Measurements from ENCODE around the gene DRC7. TPM values are rescaled to one million over a fixed set of nuclear protein-coding genes. Genes with fewer than 3 reads are reported as not detected.

DRC7 gene
- total RNA-seq, 2 donors from 2014 or later, result not detected

DNA sequence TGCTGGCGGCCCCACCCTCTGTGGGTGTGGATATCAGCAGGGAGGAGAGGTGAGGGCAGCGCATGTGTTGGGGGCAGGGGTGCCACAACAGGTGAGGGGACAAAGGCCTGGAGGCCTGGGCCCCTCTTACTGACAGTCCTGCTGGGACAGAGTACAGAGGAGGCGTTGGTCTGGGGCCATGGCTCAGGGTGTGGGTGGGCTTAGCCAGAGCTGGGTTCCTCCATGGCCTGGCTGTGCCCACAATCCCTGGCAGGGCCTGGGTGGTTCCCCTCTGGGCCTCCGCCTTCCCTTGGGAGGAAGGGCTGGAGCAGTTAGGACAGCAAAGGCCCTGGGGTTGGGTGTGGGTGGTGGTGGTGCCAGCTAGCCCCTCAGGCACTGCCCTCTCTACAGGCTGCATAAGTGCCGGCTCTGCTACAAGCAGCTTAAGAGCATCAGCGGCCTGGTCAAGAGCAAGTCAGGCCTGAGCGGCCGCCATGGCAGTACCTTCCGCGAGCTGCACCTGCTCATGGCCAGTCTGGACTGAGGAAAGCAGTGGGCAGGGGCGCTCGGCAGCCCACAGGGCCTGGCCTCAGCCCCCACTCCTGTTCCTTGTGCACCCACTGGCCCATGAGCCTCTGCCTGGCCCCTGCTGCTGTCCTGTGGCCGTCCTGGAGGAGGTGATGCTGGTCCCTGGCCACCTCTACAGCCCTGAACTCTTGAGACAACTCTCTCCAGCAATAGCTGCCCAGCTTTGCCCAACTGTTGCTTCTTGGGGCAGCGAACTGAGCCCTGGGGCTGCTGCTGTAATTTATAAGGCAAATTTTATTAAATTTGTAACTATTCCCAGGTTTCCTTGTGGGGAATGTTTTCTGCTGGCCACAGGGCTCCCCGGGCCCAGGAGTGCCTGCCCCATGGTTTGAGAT lies 62.1 kb downstream of the DRC7 start:
- Histone ChIP-seq H3K36me3 (no peaks in the 10 kb centered on the region), H3K9ac (ENCODE audit: low read depth in 2 of 2, low read length in 2 of 2) (no peak overlapping the region), H3K9me3 (no peaks in the 10 kb centered on the region), H3K4me3 (no peak overlapping the region), H3K4me1 (no peaks in the 10 kb centered on the region), H3K27ac (no peak overlapping the region), H3K27me3 (no peaks in the 10 kb centered on the region)
- TF ChIP-seq, protein P1, sequence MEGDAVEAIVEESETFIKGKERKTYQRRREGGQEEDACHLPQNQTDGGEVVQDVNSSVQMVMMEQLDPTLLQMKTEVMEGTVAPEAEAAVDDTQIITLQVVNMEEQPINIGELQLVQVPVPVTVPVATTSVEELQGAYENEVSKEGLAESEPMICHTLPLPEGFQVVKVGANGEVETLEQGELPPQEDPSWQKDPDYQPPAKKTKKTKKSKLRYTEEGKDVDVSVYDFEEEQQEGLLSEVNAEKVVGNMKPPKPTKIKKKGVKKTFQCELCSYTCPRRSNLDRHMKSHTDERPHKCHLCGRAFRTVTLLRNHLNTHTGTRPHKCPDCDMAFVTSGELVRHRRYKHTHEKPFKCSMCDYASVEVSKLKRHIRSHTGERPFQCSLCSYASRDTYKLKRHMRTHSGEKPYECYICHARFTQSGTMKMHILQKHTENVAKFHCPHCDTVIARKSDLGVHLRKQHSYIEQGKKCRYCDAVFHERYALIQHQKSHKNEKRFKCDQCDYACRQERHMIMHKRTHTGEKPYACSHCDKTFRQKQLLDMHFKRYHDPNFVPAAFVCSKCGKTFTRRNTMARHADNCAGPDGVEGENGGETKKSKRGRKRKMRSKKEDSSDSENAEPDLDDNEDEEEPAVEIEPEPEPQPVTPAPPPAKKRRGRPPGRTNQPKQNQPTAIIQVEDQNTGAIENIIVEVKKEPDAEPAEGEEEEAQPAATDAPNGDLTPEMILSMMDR (IDR thresholded peaks at IDR 0.05), result no peak
- DNase-seq, result no peak
- intact Hi-C loops (cut with DNase I), result loop anchor here (2.0 to 10.0 kb wide), 2 partner anchors 106 to 238 kb away; no protein-coding TSS in a partner anchor

DNA sequence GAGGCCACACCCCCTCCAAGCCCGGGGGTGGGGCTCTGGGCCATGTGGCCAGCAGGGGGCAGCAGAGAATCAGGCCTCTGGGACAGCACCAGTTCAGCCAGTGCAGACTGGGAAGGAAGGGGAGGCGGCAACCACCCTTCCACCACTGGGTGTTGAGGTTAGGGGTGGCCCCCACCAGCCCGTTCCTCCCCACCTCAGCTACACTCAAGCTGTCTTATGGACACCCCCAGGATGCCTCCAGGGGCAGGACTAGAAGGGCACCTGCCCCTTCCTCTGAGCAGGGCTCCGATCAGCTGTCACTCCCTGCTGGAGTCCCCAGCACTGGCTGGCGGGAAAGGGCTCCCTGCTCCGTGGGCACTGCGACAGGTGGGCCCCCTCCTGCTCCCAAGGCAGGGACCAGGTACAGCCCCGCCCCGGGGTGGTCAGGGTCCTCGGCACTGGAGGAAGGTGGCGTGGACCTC lies 62.8 kb downstream of the DRC7 start:
- DNase-seq, result peak; percentile 94
- TF ChIP-seq, protein P1 (IDR thresholded peaks at IDR 0.05), result peak; percentile 98
- H3K27ac ChIP-seq, result no peak overlapping the region
- H3K36me3 ChIP-seq, result no peaks in the 10 kb centered on the region
- no peak overlapping the region for H3K4me3 ChIP-seq
- H3K9ac ChIP-seq (ENCODE audit: low read depth in 2 of 2, low read length in 2 of 2), result no peak overlapping the region
- H3K9me3 ChIP-seq, result no peaks in the 10 kb centered on the region
- no peaks in the 10 kb centered on the region for H3K27me3 ChIP-seq
- intact Hi-C loops (cut with DNase I), result loop anchor here (2.0 to 10.0 kb wide), 2 partner anchors 105 to 237 kb away; no protein-coding TSS in a partner anchor
- no peaks in the 10 kb centered on the region for H3K4me1 ChIP-seq

DNA sequence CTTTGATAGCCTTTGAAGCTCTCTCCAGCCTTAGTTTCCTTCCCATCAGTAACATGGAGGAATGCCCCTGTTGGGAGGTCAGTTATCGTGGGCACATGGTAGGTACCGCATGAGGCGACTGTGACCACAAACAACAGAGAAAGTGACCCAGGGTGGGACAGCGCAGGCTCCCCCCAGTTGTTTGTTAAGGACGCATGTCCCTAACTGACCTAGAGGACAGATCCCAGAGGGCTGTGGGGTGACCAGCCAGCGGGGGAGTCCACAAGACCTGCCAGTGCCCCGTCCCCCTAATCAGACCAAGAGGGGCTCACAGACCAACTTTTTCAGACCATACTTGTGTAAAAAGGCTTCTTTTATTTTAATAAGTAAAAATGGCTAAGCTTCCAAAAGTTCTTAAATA lies 63.3 kb downstream of the DRC7 start:
- no peaks in the 10 kb centered on the region for H3K36me3 ChIP-seq
- no peak overlapping the region for H3K9ac ChIP-seq (ENCODE audit: low read depth in 2 of 2, low read length in 2 of 2)
- intact Hi-C loops (cut with DNase I), result loop anchor here (2.0 to 10.0 kb wide), 2 partner anchors 105 to 237 kb away; no protein-coding TSS in a partner anchor
- H3K9me3 ChIP-seq, result no peaks in the 10 kb centered on the region
- no peak overlapping the region for H3K4me3 ChIP-seq
- H3K27ac ChIP-seq, result no peak overlapping the region
- H3K27me3 ChIP-seq, result no peaks in the 10 kb centered on the region
- TF ChIP-seq, protein P1 (IDR thresholded peaks at IDR 0.05), result no peak
- no peak for DNase-seq
- no peaks in the 10 kb centered on the region for H3K4me1 ChIP-seq

DNA sequence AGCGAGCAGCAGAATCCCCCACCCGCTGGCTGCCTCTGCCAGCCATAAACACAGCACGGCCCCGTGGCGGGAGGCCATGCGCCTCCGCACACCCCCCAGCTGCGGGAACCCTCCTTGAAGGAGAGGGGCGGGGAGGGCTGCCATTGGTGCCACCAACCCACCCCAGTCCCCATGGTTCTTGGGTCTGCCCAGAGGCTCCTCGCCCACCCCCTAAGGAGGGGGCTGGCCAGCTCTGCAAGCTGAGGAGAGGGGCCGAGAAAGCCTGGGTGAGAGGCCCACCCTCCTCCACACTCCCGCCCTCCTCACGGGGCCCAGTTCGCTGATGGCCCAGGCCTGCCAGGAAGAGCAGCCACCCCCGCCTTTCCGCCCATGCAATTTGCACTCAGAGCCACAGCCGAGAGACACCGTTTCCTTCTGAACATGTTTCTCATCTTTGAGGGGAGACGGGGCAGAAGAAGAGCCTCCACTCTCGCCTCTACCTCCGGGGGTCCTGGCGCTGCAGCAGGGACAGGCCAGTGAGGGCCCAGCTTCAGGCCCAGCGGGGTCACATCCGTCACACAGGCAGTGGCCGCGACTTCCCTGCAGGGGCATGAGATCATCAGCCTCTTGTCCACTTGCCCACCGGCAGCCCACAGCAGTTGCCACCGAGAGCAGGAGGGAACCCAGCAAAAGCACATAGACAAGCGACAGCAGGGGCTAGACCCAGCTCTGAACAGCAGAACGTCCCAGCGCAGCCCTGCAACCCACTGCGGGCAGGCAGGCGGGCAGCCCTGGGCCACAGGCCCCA lies 63.9 kb downstream of the DRC7 start:
- no peaks in the 10 kb centered on the region for H3K36me3 ChIP-seq
- intact Hi-C loops (cut with DNase I), result loop anchor here (10.0 kb wide), 1 partner anchor 236 kb away; no protein-coding TSS in a partner anchor
- DNase-seq, result no peak
- H3K4me3 ChIP-seq, result no peak overlapping the region
- H3K4me1 ChIP-seq, result no peaks in the 10 kb centered on the region
- H3K27me3 ChIP-seq, result no peaks in the 10 kb centered on the region
- no peaks in the 10 kb centered on the region for H3K9me3 ChIP-seq
- no peak overlapping the region for H3K9ac ChIP-seq (ENCODE audit: low read depth in 2 of 2, low read length in 2 of 2)
- H3K27ac ChIP-seq, result no peak overlapping the region
- TF ChIP-seq, protein P1 (IDR thresholded peaks at IDR 0.05), result no peak

DNA sequence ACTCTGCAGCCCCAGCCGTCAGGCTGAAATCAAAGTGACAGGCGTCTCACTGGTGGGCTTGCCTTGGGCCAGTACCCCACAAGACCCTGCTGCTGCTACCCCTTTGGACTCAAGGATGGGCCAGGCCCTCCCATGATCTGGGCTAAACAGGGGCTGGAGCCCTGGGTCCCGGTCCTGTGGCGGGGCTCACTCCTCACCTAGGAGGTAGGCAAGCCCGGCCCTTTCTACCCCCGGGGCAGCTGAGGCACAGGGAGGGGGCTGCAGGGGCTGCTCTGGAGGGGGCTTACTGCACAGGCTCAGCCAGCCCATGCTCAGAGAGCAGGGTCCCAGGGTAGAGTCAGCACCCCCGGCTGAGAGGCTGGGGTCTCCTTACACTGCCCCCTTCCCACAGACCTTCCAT lies 64.5 kb downstream of the DRC7 start:
- DNase-seq, result no peak
- H3K36me3 ChIP-seq, result no peaks in the 10 kb centered on the region
- H3K9ac ChIP-seq (ENCODE audit: low read depth in 2 of 2, low read length in 2 of 2), result no peak overlapping the region
- no peaks in the 10 kb centered on the region for H3K4me1 ChIP-seq
- TF ChIP-seq, protein P1 (IDR thresholded peaks at IDR 0.05), result no peak
- no peak overlapping the region for H3K4me3 ChIP-seq
- intact Hi-C loops (cut with DNase I), result loop anchor here (10.0 kb wide), 1 partner anchor 236 kb away; no protein-coding TSS in a partner anchor
- H3K27ac ChIP-seq, result no peak overlapping the region
- H3K27me3 ChIP-seq, result no peaks in the 10 kb centered on the region
- no peaks in the 10 kb centered on the region for H3K9me3 ChIP-seq
